Nephron (organoid): Measurements from ENCODE around the gene C19orf33.

ENCODE experiments used
- H3K27ac Mint-ChIP-seq, 3 experiments: 2 replicates each; pipeline ENCODE4 v1.8.0; 2020; ENCODE audit warnings: mixed read lengths in 3 of 3, mild to moderate bottlenecking in 2 of 3, moderate library complexity in 1 of 3
- H3K27me3 Mint-ChIP-seq: 2 replicates; pipeline ENCODE4 v1.8.0; 2021; ENCODE audit warnings: low read depth, mild to moderate bottlenecking, moderate library complexity, mixed read lengths
- H3K36me3 Mint-ChIP-seq: 2 replicates; pipeline ENCODE4 v1.8.0; 2020; ENCODE audit warnings: low read depth, mixed read lengths
- H3K4me1 Mint-ChIP-seq: 2 replicates; pipeline ENCODE4 v1.8.0; 2020; ENCODE audit warnings: mixed read lengths
- H3K4me3 Mint-ChIP-seq, 3 experiments: 2 replicates each; pipeline ENCODE4 v1.8.0; 2020; ENCODE audit warnings: mild to moderate bottlenecking in 3 of 3, mixed read lengths in 3 of 3, moderate library complexity in 2 of 3
- H3K9me3 Mint-ChIP-seq: 2 replicates; pipeline ENCODE4 v1.8.0; 2020; ENCODE audit warnings: mixed read lengths
- TF ChIP-seq, protein P1 (sequence below), 3 experiments: fragments of 200-600 bp; sonication (generic); IDR thresholded peaks; one replicate each; pipeline ENCODE4 v1.5.0; 2021; ENCODE audit warnings: antibody characterized with exemption in 3 of 3; ENCODE audit not compliant: unreplicated experiment in 3 of 3

The C19orf33 gene

DNA sequence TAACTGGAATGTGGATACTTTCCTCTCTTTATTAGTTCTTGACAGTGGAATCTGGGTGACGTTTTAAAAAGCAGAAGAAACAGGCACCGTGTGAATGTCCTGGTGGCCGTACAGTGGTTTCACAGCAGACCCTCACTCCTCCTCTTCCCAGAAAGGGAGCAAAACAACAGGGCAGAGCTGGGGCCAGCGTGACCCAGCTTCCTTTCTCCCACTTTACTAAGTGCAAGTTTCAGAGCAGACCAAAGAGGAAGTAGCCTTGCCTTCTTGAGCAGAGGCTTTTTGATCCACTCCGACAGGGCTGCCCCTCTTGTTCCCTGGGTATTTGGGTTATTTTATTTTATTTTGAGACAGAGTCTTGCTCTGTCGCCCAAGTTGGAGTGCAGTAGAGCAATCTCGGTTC, 19.6 kb upstream of the C19orf33 start:
- Mint-ChIP-seq H3K36me3 (peaks cover 9% of the 10 kb centered on the region), H3K4me3 (no peak overlapping the region), H3K4me1 (no peaks in the 10 kb centered on the region), H3K27ac (peak overlapping the region in 1 of 3 experiments; percentile 54), H3K27me3 (peaks cover 5% of the 10 kb centered on the region), H3K9me3 (no peaks in the 10 kb centered on the region)
- TF ChIP-seq, protein P1, sequence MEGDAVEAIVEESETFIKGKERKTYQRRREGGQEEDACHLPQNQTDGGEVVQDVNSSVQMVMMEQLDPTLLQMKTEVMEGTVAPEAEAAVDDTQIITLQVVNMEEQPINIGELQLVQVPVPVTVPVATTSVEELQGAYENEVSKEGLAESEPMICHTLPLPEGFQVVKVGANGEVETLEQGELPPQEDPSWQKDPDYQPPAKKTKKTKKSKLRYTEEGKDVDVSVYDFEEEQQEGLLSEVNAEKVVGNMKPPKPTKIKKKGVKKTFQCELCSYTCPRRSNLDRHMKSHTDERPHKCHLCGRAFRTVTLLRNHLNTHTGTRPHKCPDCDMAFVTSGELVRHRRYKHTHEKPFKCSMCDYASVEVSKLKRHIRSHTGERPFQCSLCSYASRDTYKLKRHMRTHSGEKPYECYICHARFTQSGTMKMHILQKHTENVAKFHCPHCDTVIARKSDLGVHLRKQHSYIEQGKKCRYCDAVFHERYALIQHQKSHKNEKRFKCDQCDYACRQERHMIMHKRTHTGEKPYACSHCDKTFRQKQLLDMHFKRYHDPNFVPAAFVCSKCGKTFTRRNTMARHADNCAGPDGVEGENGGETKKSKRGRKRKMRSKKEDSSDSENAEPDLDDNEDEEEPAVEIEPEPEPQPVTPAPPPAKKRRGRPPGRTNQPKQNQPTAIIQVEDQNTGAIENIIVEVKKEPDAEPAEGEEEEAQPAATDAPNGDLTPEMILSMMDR (IDR thresholded peaks at IDR 0.05; ENCODE audit: unreplicated experiment in 3 of 3), result no peak

DNA sequence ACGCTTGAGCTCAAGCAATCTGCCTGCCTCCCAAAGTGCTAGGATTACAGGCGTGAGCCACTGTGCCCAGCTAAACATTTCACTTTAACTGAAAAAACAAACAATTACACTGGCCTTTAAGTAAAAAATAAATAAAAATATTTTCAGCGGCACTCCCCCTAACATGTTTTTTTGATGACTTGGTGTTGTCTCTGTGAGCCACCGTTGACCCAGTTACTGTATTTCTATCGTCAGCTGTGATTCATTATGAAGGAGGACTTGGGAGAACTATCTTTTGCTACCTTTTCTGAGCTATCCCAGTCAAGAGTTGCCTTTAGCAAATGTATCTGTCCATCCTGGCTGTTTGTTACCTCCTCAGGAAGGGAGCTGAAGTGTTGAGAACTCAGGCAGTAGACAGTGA, 18.5 kb upstream of the C19orf33 start:
- TF ChIP-seq, protein P1 (IDR thresholded peaks at IDR 0.05; ENCODE audit: unreplicated experiment in 3 of 3), result no peak
- H3K27ac Mint-ChIP-seq, result no peak overlapping the region
- H3K27me3 Mint-ChIP-seq, result peaks cover 5% of the 10 kb centered on the region
- peaks cover 9% of the 10 kb centered on the region for H3K36me3 Mint-ChIP-seq
- H3K9me3 Mint-ChIP-seq, result no peaks in the 10 kb centered on the region
- peaks cover 3% of the 10 kb centered on the region for H3K4me1 Mint-ChIP-seq
- H3K4me3 Mint-ChIP-seq, result no peak overlapping the region

DNA sequence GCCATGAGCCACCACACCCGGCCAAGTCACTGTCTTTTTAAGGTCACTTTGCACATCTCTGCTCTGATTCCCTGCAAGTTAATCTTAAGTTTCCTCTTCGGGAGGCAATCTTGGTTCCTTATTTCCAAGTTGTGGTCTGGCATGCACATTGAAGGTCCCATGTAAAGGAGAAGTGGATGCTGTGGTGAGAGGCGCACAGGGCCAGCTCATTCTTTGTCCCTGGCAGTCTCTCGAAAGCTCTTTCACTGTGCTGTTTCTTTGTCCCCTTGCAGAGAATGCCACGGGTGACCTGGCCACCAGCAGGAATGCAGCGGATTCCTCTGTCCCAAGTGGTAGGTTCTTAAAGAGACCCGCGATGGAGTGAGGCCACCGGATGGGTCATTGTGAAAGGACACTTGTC, 16.4 kb upstream of the C19orf33 start:
- Mint-ChIP-seq H3K27me3 (peaks cover 5% of the 10 kb centered on the region), H3K9me3 (no peaks in the 10 kb centered on the region), H3K4me3 (no peak overlapping the region), H3K36me3 (peaks cover 12% of the 10 kb centered on the region), H3K27ac (no peak overlapping the region), H3K4me1 (peaks cover 16% of the 10 kb centered on the region)
- TF ChIP-seq, protein P1 (IDR thresholded peaks at IDR 0.05; ENCODE audit: unreplicated experiment in 3 of 3), result no peak

DNA sequence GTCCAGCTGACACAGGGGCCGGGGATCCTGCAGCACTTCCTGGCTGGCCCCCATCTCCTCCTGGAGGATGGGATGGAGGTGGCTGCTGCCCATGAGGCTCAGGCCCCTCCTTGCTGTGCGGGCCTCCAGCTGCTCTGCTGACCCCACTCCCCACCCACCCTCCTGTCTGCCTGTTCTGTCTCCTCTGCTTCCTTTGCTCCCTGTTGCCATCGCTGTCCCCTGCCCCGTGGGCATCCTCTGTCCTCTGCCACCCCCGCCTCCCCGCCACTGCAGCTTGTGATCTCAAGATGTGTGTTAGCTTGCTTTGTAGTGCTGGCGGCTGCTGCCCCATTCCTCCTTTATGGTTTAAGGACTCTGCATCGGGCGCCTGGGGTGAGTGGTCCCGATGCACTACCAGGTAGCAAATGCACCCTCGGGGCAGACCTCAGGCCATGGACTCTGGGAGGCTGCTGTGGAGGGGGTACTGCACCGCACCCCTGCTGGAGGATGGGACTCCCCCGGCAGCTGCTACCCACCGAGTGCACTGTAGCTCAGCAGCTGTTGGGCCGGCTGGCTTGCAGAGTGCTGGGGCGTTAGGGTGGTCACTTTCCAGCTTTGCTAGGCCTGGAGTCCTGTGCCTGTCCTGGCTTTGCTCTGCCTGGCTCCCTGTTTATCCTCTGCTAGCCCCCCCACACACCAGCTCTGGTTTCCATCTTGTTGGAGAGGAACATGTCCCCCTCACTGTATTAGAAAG, 15.8 kb upstream of the C19orf33 start:
- no peak overlapping the region for H3K4me3 Mint-ChIP-seq
- H3K36me3 Mint-ChIP-seq, result peaks cover 12% of the 10 kb centered on the region
- H3K4me1 Mint-ChIP-seq, result peaks cover 21% of the 10 kb centered on the region
- H3K9me3 Mint-ChIP-seq, result no peaks in the 10 kb centered on the region
- H3K27ac Mint-ChIP-seq, result no peak overlapping the region
- H3K27me3 Mint-ChIP-seq, result peaks cover 5% of the 10 kb centered on the region
- TF ChIP-seq, protein P1 (IDR thresholded peaks at IDR 0.05; ENCODE audit: unreplicated experiment in 3 of 3), result no peak

DNA sequence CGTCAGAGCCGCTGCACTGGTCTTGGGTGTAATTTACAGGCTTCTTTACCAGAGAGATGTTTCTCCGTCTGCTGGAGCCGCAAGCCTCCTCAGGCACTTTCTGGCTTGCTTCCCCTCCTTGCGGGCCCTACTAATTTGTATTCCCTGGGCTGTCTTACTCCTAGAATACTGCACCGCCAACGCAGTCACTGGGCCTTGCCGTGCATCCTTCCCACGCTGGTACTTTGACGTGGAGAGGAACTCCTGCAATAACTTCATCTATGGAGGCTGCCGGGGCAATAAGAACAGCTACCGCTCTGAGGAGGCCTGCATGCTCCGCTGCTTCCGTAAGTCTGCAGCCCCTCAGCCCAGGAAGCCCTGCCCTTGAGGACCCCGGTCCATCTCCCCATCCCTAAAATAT, 14.1 kb upstream of the C19orf33 start:
- H3K36me3 Mint-ChIP-seq, result peaks cover 12% of the 10 kb centered on the region
- H3K4me1 Mint-ChIP-seq, result peaks cover 22% of the 10 kb centered on the region
- no peaks in the 10 kb centered on the region for H3K9me3 Mint-ChIP-seq
- H3K27ac Mint-ChIP-seq, result no peak overlapping the region
- TF ChIP-seq, protein P1 (IDR thresholded peaks at IDR 0.05; ENCODE audit: unreplicated experiment in 3 of 3), result no peak
- peaks cover 5% of the 10 kb centered on the region for H3K27me3 Mint-ChIP-seq
- no peak overlapping the region for H3K4me3 Mint-ChIP-seq

DNA sequence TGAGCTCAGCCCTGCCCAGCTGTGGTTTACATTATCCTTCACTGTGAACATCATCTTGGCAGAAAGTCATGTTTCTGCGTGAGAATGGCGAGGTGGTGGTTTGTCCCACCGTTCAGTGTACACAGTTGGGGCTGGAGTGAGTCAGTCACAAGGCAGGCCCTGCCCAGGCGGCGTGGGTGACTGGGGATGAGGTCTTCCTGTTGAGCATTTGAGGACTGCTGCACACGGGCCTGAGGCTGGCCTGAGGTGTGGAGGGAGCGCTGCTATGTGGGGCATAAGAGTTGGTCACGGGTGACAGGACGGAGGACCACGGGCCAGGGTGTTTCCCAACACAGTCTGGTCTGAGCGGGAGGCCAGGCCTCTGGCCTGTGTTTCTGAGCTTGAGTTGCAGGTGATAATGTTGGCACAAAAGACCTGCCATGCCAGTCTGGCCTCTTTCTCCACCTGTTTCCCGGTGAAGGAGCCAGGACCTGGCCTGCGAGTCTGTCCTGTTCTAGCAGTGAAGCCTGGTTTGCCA, 13.4 kb upstream of the C19orf33 start:
- TF ChIP-seq, protein P1 (IDR thresholded peaks at IDR 0.05; ENCODE audit: unreplicated experiment in 3 of 3), result no peak
- no peak overlapping the region for H3K4me3 Mint-ChIP-seq
- peaks cover 11% of the 10 kb centered on the region for H3K36me3 Mint-ChIP-seq
- H3K4me1 Mint-ChIP-seq, result peaks cover 22% of the 10 kb centered on the region
- H3K9me3 Mint-ChIP-seq, result no peaks in the 10 kb centered on the region
- peaks cover 3% of the 10 kb centered on the region for H3K27me3 Mint-ChIP-seq
- H3K27ac Mint-ChIP-seq, result peak overlapping the region in 1 of 3 experiments; percentile 46
